GM20431 (cell line): ENCODE measurements around the gene INTS6.

Experiments used
- in situ Hi-C: fragments of 300-500 bp; cut with MseI, MboI; formaldehyde crosslinking; loops from one replicate; pipeline ENCODE4 v1.15.0; 2020; ENCODE audit warnings: low sequenced_read_pairs; ENCODE audit not compliant: unreplicated experiment

The INTS6 gene

GRCh38 chr13:51355217-51355616 is 97.6 kb downstream of the INTS6 start:
- in situ Hi-C loops = no loop called here

GRCh38 chr13:51349016-51349415 is 103.8 kb downstream of the INTS6 start:
- in situ Hi-C loops = no loop called here

GRCh38 chr13:51348069-51348967 is 104.5 kb downstream of the INTS6 start:
- in situ Hi-C loops = no loop called here

- in situ Hi-C loops = no loop called here
Observed at GRCh38 chr13:51347099-51347498, 105.7 kb downstream of the INTS6 start.

DNA sequence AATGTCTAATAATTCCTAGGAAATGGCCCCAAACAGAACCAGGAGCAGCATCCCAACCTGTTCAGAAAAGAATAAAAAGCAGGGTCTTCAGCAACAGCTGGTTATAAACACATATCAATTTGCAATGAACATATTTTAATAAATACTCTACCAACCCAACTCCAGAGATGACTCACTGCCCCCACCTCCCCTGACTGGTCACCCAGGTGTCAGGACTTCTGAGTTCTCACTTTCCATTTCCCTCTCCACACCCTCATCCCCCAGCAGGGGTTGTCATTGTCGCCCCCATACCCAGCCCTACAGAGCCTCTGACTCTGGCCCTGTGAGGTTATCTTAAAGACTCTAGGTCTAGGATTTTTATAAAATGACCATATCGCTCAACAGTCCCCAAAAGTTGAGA is 106.4 kb downstream of the INTS6 start:
- in situ Hi-C loops = no loop called here

DNA sequence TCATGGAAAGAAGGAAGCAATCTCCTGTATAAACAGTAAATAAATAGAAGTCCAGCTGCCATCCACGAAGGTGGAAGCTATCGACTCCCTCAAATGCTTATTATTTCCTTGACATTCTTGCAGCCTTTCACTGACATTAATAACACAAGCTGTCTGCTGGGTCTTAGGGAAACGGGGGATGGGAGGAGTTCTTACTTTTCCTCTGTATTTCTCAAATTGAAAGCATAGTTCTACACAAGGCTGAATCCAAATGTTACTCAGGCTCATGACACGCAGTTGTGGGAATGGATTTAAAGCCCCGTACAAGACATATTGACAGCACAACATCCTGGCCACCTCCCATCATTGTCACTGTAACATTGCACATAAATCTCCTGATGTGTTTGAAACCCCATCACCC is 109.4 kb downstream of the INTS6 start:
- in situ Hi-C loops = no loop called here

- in situ Hi-C loops = no loop called here
Observed at GRCh38 chr13:51342706-51343105, 110.1 kb downstream of the INTS6 start.

GRCh38 chr13:51341791-51342190 is 111.0 kb downstream of the INTS6 start:
- in situ Hi-C loops = no loop called here

DNA sequence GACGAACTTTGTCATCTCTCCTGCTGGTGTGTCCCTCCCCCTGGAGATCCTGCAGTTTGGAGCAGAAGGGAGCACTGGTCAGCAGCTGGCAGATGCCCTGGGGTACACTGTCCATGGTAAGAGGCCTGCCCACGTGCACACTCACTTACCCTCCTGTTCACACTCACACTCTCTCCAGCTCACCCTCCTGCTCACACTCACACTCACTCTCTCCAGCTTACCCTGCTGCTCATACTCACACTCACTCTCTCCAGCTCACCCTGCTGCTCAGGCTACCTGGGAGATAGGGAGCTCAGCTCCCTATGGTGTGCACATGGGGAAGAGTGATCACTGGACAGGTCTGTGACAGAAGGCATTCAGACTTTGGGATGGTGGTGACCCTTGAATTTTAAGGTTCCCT is 111.6 kb downstream of the INTS6 start:
- in situ Hi-C loops = no loop called here

- in situ Hi-C loops = no loop called here
Observed at GRCh38 chr13:51339952-51340732, 112.7 kb downstream of the INTS6 start.

DNA sequence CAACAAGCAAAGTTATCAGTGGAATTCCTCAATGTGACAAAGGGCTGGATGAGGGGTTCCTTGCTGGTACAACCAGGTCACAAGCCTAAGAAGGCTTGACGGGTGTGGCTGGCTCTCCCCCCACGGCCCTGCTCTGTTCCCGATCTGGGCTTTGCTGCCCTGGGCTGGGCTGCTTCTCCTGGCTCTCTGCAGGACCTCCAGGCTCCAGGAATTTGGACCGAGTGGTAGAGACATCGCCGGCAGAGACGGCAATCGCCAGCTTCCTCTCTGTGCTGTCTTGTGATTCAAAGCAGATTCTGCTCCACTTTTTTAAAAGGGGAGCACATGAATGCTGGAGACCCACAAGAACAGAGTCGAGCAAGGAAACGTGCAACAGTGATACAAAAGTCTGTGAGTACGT is 113.5 kb downstream of the INTS6 start, which contains the start of gene SERPINE3:
Gene SERPINE3, plus strand, starts transcription at position 338 of the 400 bp plus-strand sequence. CDS start 1,401 bp downstream, outside the sequence.
- in situ Hi-C loops = no loop called here

- in situ Hi-C loops = no loop called here
Observed at GRCh38 chr13:51336746-51337145, 116.1 kb downstream of the INTS6 start.

DNA sequence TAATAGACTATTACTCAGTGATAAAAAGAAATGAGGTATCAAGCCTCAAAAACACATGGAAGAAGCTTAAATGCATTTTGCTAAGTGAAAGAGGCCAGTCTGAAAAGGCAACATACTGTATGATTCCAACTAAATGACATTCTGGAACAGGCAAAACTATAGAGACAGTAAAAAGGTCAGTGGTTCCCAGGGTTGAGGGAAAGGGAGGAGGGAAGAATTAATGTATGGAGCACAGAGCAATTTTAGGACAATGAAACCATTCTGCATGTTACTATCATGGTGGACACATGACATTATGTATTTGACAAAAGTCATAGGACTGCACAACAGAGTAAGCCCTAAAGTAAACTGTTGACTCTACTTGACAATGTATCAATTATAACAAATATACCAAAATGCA is 119.0 kb downstream of the INTS6 start:
- in situ Hi-C loops = no loop called here

DNA sequence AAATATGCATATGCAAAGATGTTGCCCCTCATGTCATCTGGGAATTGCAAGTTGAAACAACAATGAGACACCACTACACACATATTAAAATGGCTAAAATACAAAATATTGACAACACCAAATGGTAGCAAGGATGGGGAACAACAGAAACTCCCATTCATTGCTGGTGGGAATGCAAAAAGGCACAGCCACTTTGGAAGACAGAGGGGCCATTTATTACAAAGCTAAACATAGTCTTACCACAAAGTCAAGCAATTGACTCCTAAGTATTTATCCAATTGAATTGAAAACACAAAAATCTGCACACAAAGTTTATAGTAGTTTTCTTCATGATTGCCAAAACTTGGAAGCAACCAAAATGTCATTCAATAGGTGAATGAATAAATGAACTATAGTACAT is 119.4 kb downstream of the INTS6 start:
- in situ Hi-C loops = no loop called here

DNA sequence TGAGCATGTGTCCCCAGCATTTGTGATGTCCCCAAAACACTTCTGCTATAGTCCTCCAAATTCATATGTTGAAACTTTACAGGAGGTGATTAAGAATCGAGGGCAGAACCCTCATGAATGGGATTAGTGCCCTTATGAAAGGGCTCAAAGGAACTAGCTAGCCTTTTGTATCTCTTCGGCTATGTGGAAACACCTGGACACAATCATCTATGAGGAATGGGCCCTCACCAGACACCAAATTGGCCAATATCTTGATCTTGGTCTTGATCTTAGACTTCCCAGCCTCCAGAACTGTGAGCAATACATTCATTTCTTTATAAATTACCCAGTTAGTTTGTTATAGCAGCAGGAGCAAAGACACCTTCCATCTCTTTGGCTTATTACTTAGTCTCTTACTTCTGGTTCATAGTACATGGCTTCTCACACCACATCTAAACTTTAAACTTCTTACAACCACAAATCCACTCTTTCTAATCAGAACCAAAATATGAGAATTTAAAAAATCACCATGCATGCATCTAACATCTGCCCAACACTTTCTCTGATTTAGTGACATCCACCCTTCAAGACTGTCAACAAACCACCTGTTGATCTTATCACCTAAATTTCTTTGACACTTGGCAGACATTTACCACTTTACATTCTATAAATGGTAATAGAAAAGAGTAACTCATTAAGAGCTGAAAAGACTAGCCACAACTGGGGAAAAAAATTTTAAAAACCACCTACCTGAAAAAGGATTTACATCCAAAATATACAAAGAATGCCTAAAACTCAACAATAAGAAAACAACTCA is 120.1 kb downstream of the INTS6 start:
- in situ Hi-C loops = no loop called here

- in situ Hi-C loops = no loop called here
Observed at GRCh38 chr13:51331354-51331861, 121.4 kb downstream of the INTS6 start.

GRCh38 chr13:51330791-51331190 is 122.0 kb downstream of the INTS6 start:
- in situ Hi-C loops = no loop called here

DNA sequence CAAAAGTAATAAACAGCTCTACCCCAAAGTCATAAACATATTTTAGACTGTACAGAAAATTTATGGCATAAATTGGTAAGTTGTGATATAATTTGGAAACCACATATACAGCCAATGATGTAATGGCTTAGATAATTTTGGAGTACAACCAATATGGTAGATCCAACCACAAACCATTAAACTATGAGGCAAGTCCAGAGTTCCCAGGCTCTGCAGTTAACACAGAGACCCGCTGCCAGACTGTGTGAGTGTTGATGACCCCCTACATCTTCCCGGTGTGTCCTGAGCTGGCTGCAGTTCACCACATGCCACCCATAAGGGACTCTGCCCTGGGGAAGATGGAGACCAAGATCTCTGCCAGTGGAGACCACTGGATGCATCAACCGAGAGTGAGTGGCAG is 123.2 kb downstream of the INTS6 start:
- in situ Hi-C loops = no loop called here

GRCh38 chr13:51328488-51328887 is 124.3 kb downstream of the INTS6 start:
- in situ Hi-C loops = no loop called here

- in situ Hi-C loops = no loop called here
Observed at GRCh38 chr13:51327961-51328360, 124.9 kb downstream of the INTS6 start.
